GM18868 (cell line): ENCODE results near the gene CSTPP1.

Source experiments
- ATAC-seq: cut with Tn5 transposase; IDR thresholded peaks from one replicate; pipeline ENCODE4 v1.9.1; 2021; ENCODE audit warnings: mild to moderate bottlenecking, moderate library complexity; ENCODE audit not compliant: unreplicated experiment

The CSTPP1 gene

GRCh38 chr11:47124675-47125074, 188.1 kb downstream of the CSTPP1 start:
- no peak for ATAC-seq

- no peak for ATAC-seq
Observed at GRCh38 chr11:47125083-47125482, 188.5 kb downstream of the CSTPP1 start.

- ATAC-seq = no peak
Observed at GRCh38 chr11:47127213-47127612, 190.7 kb downstream of the CSTPP1 start.

DNA sequence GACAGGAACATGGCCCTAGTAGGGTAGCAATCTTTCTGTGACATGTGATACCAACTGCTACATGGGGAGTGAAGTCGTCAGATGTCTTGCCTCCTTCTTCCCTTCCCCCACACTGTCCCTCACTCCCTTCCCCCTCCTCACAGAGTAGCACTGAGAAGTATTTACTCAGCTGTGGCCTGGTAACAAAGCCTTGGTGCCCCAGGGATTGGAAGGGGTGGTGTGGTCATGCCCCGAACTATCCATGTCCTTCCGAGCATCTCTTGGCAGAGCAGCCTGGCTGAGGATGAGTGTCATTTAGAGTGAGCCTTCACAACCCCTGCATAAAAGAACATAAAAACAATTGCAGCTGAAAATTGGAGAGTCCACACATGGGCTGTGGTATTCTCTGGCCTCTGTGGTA, 194.0 kb downstream of the CSTPP1 start:
- no peak for ATAC-seq

GRCh38 chr11:47131136-47131535, 194.6 kb downstream of the CSTPP1 start:
- no peak for ATAC-seq

DNA sequence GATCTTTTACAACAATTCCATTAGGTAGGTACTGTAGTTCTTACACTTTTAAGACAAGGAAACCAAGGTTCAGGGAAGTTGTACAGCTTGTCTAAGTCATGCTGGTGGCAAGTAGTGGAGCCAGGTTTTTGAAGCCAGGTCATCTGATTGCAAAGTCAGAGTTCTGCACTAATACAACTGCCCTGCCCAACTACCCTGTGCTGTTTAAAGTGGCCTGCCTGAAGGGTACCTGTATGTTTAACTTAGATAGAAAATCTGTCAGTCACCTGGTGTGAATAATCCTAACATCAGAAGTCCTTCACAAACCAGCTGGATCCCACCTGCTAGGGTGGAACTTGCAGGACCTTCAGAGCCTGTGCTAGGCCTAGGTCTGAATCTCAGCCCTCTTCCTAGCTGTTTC, 195.9 kb downstream of the CSTPP1 start:
- ATAC-seq = no peak

DNA sequence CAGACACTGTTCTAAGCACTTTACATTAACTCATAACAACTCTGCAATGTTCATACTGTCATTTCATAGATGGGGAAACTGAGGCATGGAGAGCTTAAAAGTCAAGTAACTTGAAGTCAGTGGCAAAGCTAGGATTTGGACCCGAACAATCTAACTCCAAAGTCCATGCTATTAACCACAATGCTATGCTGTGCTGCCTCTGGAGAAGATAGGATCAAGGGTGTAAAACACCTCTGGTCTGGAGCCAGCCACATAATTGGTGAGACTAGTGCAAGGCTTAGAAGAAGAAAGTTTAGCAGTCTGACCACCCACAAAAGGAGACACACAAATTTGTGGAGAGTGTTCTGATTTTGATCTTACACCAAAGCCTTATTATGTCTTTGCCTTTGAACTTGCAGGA, 196.4 kb downstream of the CSTPP1 start:
- no peak for ATAC-seq

GRCh38 chr11:47136327-47136726, 199.8 kb downstream of the CSTPP1 start:
- no peak for ATAC-seq

GRCh38 chr11:47136921-47137320, 200.4 kb downstream of the CSTPP1 start:
- ATAC-seq = no peak

GRCh38 chr11:47137476-47137875, 200.9 kb downstream of the CSTPP1 start:
- ATAC-seq = no peak

- ATAC-seq = no peak
Observed at GRCh38 chr11:47139878-47140277, 203.3 kb downstream of the CSTPP1 start.

DNA sequence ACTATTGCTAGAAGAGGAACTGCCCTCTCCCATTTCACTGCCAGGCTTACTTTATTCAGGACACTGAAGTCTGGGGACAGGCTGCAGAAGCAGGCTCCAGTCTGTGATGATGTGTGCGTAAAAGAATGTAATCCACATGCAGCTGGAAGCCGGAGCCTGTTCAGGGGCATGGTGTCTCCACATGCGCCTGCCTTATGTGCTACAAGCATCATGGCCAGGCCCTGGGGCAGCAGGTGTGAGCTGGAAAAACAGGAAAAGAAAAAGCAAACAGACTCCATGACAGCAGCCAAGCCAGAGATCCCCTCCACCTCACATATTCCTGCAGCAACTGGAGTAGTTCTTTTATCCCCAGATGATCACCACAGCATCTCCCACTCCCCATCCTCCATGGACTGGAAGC, 206.8 kb downstream of the CSTPP1 start:
- no peak for ATAC-seq

GRCh38 chr11:47144541-47144940, 208.0 kb downstream of the CSTPP1 start:
- no peak for ATAC-seq

GRCh38 chr11:47147250-47147649, 210.7 kb downstream of the CSTPP1 start:
- ATAC-seq = no peak

DNA sequence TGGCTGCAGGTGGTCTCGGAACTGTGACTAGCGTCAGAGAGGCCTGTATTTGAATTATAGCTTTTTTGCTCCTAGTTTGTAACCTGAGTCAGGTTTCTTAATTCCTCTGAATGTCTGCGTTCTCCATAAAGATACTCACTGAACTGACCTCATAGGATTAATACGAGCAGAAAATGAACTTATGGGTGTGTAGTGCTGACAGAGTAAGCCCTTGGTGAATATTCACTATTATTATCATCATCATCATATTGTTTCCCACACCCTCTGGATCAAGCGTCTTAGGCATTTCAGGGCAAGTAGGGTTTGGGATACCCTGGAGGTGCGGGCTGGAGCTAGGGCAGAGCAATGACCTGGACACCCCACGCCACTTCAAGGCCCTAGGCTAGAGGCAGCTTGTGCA, 211.1 kb downstream of the CSTPP1 start:
- no peak for ATAC-seq

DNA sequence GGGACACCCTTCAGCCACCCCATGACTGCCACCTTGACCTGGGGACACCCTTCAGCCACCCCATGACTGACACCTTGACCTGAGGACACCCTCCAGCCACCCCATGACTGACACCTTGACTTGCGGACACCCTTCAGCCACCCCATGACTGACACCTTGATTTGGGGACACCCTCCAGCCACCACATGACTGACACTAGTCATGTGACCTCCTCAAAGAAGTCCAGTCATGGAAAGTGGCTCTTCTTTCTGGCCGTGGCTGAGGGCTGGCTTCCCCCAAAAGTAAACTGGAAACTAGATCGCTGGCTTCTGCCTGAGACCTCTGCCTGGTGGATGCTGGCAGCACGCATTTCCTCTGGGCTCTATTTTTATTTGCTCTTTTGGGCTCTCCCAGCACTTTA, 211.7 kb downstream of the CSTPP1 start:
- no peak for ATAC-seq

DNA sequence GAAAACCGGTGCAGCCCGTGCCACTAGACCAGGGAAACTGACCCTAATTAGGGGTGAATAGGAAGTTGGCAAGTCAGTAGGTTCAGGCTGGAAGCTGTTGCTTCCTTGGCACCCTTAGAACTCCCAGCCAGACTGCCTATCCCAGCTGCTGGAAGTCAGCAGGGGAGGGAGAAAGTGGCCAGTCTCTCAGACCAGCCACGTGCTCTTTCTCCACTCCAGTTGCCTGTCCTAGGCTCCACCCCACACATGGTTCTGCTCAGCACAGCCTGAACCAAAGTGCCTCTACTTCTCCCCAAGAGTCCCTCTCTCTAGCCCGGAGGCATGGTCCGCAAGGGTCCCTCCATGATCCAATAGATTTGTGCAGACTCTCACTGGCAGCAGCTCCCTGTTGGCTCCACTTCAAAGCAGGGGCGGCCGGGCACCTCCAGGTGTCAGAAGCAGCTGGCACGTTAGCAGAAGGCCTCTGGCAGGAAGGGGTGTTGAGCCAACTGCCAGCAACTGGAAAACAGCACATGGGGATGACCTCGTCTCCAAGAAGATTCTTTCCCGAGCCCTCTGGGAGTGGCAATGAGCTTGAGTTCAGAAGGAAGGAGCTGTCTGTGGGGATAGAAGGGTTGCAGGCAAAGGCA, 212.5 kb downstream of the CSTPP1 start:
- no peak for ATAC-seq

GRCh38 chr11:47149782-47150181, 213.2 kb downstream of the CSTPP1 start:
- ATAC-seq = no peak

DNA sequence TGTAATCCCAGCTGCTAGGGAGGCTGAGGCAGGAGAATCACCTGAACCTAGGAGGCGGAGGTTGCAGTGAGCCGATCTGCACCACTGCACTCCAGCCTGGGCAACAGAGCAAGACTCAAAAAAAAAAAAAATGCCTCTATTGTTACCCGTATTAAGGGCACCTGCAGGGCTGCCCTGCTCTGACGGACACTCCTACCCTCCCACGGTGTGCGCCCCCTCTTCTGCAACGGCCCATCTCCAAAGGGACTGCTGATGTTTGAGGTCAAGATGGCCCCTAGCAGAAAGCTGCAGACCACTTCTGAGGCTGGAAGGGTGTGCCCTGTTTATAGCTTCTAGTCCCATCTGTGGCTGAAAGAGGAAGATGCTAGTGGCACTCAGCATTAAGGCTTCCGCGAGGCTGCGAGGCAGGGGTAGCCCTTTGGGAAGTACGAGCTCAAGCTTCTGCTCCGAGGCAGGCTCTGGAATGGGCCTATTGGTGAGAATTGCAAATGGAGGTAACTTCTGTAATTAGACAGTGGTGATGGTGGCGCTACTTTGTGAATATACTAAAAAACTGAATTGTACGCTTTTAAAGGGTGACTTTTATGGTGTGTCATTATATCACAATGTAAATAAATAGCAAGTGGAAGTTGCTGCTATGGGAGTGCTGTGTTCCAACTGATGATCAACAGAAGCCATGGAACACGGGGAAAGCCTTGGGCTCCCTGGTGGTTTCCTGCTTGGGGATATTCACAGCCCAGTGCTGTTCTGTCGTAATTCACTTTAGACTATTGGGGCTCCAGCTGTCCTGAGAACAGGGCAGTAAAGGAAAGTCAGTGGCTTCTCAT, 215.8 kb downstream of the CSTPP1 start:
- no peak for ATAC-seq

DNA sequence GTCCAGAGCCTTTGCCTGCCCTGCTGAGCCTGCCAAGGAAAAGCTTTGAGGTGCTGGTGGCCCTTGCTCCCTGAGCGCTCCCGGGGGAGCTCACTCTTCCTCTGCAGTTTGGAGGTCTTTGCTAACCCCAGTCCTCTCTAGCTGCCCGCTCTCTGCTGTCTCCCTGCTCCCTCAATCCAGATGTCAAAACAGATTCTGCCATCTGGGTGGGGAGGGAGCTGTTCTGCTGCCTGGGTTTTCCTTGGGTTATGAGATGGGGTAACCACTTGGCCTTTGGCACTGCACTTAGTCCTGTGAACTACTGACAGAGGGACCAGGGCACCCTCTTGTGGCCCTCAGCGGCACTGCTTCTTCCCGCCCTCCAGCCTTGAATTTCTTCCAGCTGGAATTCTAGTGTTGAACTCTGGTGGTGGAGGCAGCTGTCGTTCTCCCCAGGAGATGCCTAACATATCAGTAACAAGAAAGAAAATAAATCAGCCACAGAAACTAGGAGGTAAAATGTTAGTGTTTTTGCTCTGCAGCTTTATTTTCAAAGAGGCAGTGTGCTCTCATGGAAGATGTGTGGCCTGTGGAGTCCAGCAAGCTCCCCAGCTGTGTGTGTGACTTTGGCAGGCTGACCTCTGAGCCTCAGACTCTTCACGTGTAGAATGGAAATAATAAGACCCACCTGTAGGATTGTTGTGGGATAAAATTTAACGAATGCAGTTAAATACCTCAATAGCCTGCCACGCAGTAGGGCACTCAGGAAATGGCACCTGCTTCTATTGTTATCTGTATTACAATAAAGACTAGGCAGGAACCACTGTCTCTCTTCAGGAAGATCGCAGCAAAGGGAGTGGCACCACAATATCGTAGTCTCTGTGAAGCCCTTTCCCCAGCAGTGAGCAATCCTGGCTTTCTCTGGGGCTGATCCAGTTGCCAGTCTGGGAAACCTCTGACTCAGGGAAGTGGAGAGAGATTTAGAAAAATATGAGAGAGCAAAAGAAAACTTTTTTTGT, 216.7 kb downstream of the CSTPP1 start:
- ATAC-seq = peak; percentile 41
